Vagina (tissue), 2 donors: ENCODE data around the gene TCF21.

Experiments
- CTCF ChIP-seq, 3 experiments: fragments of 450-650 bp in 2 of 3; fragments of 200-600 bp in 1 of 3; sonication (generic) in 1 of 3; IDR thresholded peaks; one replicate each; pipeline ENCODE4 v1.5.1; 2017 to 2019; ENCODE audit warnings: antibody characterized with exemption in 3 of 3, mild to moderate bottlenecking in 2 of 3, moderate library complexity in 2 of 3
- POLR2A ChIP-seq, 2 donors: fragments of 450-650 bp; IDR thresholded peaks; one replicate each; pipeline ENCODE4 v1.6.1; 2017; ENCODE audit warnings: antibody characterized with exemption in 2 of 2, mild to moderate bottlenecking in 2 of 2, moderate library complexity in 2 of 2
- POLR2AphosphoS5 ChIP-seq, 2 donors: sonication (generic); formaldehyde crosslinking; IDR thresholded peaks; one replicate each; pipeline ENCODE4 v1.9.0; 2017; ENCODE audit warnings: antibody characterized with exemption in 2 of 2, mild to moderate bottlenecking in 2 of 2, low read depth in 1 of 2; ENCODE audit not compliant: insufficient read depth in 1 of 2

GRCh38 chr6:133916650-133917151 lies 27.8 kb downstream of the TCF21 start:
- TF ChIP-seq CTCF (IDR thresholded peaks at IDR 0.05) (peak; percentile 83 to 95 (median 88)), POLR2AphosphoS5 (IDR thresholded peaks at IDR 0.05; ENCODE audit: insufficient read depth in 1 of 2, low read depth in 1 of 2) (peak in 1 of 2 donors; percentile 20), POLR2A (IDR thresholded peaks at IDR 0.05) (no peak)
